ENCODE measurements around the gene SIX1. TPM values are rescaled to one million over a fixed set of nuclear protein-coding genes. Genes with fewer than 3 reads are reported as not detected.

The SIX1 gene
- polyA plus RNA-seq, 2 of the 4 experiments (the other 2 are of a cell fraction): 4.4 to 7.2 TPM

DNA sequence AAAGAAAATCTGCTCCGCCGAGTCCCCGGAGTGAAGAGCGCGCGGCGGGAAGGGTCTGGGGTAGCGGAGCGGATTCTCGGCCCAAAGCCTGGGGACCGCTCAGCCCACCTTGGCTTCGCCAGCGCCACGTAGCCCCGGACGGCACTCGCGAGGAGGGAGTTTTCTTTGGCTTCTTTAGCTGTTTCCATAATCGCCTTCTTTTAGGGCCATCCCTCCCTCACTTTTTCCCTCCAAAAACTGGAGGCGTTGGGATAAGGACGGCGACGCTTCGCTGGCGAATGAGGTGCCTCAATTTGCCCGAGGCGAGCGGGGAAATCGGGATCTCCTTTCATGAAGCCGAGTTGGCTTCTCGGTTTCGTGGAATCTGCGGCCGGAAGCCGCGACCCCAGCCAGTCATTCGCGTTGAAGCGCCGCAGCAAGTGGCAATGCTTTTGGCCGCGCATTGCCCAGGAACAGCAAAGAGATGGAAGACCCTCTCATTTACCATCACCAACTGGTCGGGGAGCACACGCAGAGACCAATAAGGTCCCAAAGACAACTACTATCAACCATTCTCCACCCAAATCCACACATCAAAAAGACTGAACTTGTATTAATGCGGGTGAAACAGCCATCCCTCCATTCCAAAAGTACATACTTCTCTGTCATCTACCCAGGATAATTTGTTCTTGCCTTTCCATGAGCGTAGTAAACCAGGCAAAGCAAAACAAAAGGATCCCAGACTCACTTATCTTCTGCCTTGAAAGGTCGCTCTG, 8.4 kb upstream of the SIX1 start:
- CTCF ChIA-PET: interaction anchor here (0.5 to 2.4 kb wide), 15 partner anchors 10 to 623 kb away, joined by 3 to 12 read pairs (median 4); partner anchors contain the start of genes SLC38A6, TMEM30B and TRMT5
- Histone ChIP-seq H3K4me3 (peak overlapping the region; percentile 56), H3K27ac (peak overlapping the region; percentile 77 to 88), H3K4me1 (peaks cover 15% of the 10 kb centered on the region; the same call in 2 of the 3 replicates), H3K9me3 (no peaks in the 10 kb centered on the region), H3K4me2 (peak overlapping the region; percentile 86)
- ATAC-seq (peak; percentile 58 to 77; a peak in 5 of 6 replicates), FAIRE-seq (no peak), DNase-seq (ENCODE audit: low read depth in 1 of 2, low spot score in 1 of 2) (peak in 1 of 2 experiments; percentile 23)
- POLR2A ChIA-PET: interaction anchor here (1.5 kb wide), 1 partner anchor 10 kb away, joined by 5 read pairs; no protein-coding TSS in a partner anchor
- TF ChIP-seq TP53 (CRISPR knock-in tag; IDR thresholded peaks at IDR 0.05) (no peak), SMC3 (IDR thresholded peaks at IDR 0.05) (no peak), CHD2 (IDR thresholded peaks at IDR 0.05; ENCODE audit: low read length, partially characterized antibody) (no peak), EHMT2 (IDR thresholded peaks at IDR 0.05; ENCODE audit: low read depth) (no peak), RCOR1 (IDR thresholded peaks at IDR 0.05; ENCODE audit: low read depth, low read length) (no peak), CBX2 (IDR thresholded peaks at IDR 0.05; ENCODE audit: borderline replicate concordance, low read depth) (no peak), ZC3H11A (IDR thresholded peaks at IDR 0.05) (no peak), NR3C1 (IDR thresholded peaks at IDR 0.05) (no peak), MYC (IDR thresholded peaks at IDR 0.05; ENCODE audit: borderline replicate concordance, low read length) (no peak), CBX8 (IDR thresholded peaks at IDR 0.05) (no peak), NFE2L2 (conservative IDR thresholded peaks at IDR 0.05; ENCODE audit: low read length) (no peak), KDM5A (IDR thresholded peaks at IDR 0.05) (no peak), HOXA7 (CRISPR knock-in tag; IDR thresholded peaks at IDR 0.05) (no peak), RAD21 (conservative IDR thresholded peaks at IDR 0.05 in 1 of 2, IDR thresholded peaks at IDR 0.05 in 1 of 2) (no peak; a peak in 2 of 5 replicates), PHF8 (IDR thresholded peaks at IDR 0.05; ENCODE audit: borderline replicate concordance, low read depth) (no peak; the same call in 1 of the 2 replicates), HOXB5 (CRISPR knock-in tag; IDR thresholded peaks at IDR 0.05) (no peak), JUN (IDR thresholded peaks at IDR 0.05) (peak in 1 of 2 experiments; percentile 8; a peak in 1 of 5 replicates), POLR2A (IDR thresholded peaks at IDR 0.05; ENCODE audit: low read length) (no peak), FOSL2 (IDR thresholded peaks at IDR 0.05) (no peak), FOSL2 (CRISPR knock-in tag; IDR thresholded peaks at IDR 0.05) (no peak), MAZ (IDR thresholded peaks at IDR 0.05; ENCODE audit: borderline replicate concordance, low read depth, low read length) (no peak)
- TF ChIP-seq, protein P1, sequence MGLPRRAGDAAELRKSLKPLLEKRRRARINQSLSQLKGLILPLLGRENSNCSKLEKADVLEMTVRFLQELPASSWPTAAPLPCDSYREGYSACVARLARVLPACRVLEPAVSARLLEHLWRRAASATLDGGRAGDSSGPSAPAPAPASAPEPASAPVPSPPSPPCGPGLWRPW (IDR thresholded peaks at IDR 0.05): no peak
- TF ChIP-seq, protein P2, sequence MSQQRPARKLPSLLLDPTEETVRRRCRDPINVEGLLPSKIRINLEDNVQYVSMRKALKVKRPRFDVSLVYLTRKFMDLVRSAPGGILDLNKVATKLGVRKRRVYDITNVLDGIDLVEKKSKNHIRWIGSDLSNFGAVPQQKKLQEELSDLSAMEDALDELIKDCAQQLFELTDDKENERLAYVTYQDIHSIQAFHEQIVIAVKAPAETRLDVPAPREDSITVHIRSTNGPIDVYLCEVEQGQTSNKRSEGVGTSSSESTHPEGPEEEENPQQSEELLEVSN (IDR thresholded peaks at IDR 0.05; ENCODE audit: borderline replicate concordance, low read depth): peak; percentile 92
- TF ChIP-seq, protein P3, sequence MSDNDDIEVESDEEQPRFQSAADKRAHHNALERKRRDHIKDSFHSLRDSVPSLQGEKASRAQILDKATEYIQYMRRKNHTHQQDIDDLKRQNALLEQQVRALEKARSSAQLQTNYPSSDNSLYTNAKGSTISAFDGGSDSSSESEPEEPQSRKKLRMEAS (IDR thresholded peaks at IDR 0.05): peak; percentile 60; the same call in 1 of the 2 replicates
- 35% methylated on average over 47 of the region's 47 CpGs for WGBS (ENCODE audit: missing lambda C conversion rate)

DNA sequence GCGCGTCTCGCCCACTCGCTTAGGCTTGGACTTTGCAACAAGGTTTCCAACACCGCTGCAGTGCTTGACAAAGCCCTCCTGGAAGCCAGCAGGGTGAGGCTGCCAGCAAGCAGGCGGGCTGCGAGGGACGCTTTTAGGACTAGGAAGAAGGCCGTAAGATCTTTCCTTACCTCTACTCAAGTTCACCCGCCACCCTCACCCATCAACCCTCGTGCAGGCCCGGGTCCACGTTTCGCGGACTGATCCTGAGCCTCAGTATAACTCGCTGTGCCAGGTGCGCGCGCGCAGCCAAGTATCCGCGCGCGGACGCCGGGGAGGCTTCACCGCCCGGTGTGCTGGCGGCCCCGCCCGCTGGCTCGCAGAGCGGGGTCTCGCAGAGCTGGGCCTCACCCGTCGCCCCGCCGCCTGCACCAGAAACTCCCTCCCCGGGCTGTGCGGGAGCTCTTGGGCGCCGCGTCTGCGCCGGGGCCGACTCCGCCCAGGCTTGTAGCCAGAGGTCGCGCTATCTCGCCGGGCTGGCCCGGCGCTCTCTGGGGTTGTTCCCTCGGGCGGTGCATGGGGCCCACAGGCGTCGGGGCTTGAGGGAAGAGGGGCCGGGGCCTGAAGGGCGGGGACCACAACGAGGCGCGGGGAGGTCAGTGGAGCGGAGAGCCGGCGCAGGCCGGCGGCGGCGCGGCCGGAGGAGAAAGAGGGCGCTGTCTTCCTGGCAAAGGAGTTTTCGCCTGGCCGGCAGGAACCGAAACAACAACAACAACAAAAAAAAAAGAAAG, 7.6 kb upstream of the SIX1 start:
- TF ChIP-seq, protein P4, sequence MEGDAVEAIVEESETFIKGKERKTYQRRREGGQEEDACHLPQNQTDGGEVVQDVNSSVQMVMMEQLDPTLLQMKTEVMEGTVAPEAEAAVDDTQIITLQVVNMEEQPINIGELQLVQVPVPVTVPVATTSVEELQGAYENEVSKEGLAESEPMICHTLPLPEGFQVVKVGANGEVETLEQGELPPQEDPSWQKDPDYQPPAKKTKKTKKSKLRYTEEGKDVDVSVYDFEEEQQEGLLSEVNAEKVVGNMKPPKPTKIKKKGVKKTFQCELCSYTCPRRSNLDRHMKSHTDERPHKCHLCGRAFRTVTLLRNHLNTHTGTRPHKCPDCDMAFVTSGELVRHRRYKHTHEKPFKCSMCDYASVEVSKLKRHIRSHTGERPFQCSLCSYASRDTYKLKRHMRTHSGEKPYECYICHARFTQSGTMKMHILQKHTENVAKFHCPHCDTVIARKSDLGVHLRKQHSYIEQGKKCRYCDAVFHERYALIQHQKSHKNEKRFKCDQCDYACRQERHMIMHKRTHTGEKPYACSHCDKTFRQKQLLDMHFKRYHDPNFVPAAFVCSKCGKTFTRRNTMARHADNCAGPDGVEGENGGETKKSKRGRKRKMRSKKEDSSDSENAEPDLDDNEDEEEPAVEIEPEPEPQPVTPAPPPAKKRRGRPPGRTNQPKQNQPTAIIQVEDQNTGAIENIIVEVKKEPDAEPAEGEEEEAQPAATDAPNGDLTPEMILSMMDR (IDR thresholded peaks at IDR 0.05): peak; percentile 75
- TF ChIP-seq NFE2L2 (conservative IDR thresholded peaks at IDR 0.05; ENCODE audit: low read length) (no peak), JUN (IDR thresholded peaks at IDR 0.05) (peak in 1 of 2 experiments; percentile 48; a peak in 1 of 5 replicates), RNF2 (IDR thresholded peaks at IDR 0.05; ENCODE audit: borderline replicate concordance, low read depth) (peak; percentile 72; the same call in 1 of the 2 replicates), POLR2A (IDR thresholded peaks at IDR 0.05; ENCODE audit: low read length) (peak; percentile 37; the same call in 1 of the 2 replicates), SMC3 (IDR thresholded peaks at IDR 0.05) (peak; percentile 59), RAD21 (conservative IDR thresholded peaks at IDR 0.05 in 1 of 2, IDR thresholded peaks at IDR 0.05 in 1 of 2) (peak; percentile 57 to 78), EHMT2 (IDR thresholded peaks at IDR 0.05; ENCODE audit: low read depth) (no peak), PHF8 (IDR thresholded peaks at IDR 0.05; ENCODE audit: borderline replicate concordance, low read depth) (peak; percentile 81; the same call in 1 of the 2 replicates)
- Histone ChIP-seq H3K27ac (peak overlapping the region; percentile 77 to 88), H3K4me2 (peak overlapping the region; percentile 86), H3K4me3 (peak overlapping the region; percentile 56), H3K4me1 (peaks cover 15% of the 10 kb centered on the region; the same call in 2 of the 3 replicates), H3K9me3 (no peaks in the 10 kb centered on the region)
- DNase-seq (ENCODE audit: low read depth in 1 of 2, low spot score in 1 of 2) (peak; percentile 43 to 75), FAIRE-seq (no peak), ATAC-seq (peak; percentile 92 to 93)
- ChIA-PET POLR2A (interaction anchor here (0.6 to 1.5 kb wide), 2 partner anchors 9 to 305 kb away, joined by 3 to 5 read pairs; no protein-coding TSS in a partner anchor), CTCF (interaction anchor here (0.5 to 2.4 kb wide), 24 partner anchors 9 to 754 kb away, joined by 3 to 12 read pairs (median 4); partner anchors contain the start of genes SLC38A6, TMEM30B and TRMT5)
- 43% methylated on average over 25 of the region's 75 CpGs for WGBS (ENCODE audit: missing lambda C conversion rate)

Measured in A549 (cell line).